GM21515 (cell line): ENCODE measurements around the gene PHF21A.

Source experiments
- ATAC-seq: cut with Tn5 transposase; IDR thresholded peaks from one replicate; pipeline ENCODE4 v1.9.1; 2021; ENCODE audit not compliant: unreplicated experiment

Gene PHF21A

GRCh38 chr11:45924036-45924915 lies 197.0 kb downstream of the PHF21A start:
- ATAC-seq: no peak

- ATAC-seq: no peak
These were observed 198.7 kb downstream of the PHF21A start, which contains the start of gene LARGE2 for GRCh38 chr11:45922425-45923082. Gene LARGE2, plus strand, starts transcription at chr11:45922656. Its CDS starts 227 bp downstream, at chr11:45922883.

GRCh38 chr11:45921561-45922424 lies 199.5 kb downstream of the PHF21A start:
- ATAC-seq: no peak

- ATAC-seq: no peak
These were observed 200.4 kb downstream of the PHF21A start for GRCh38 chr11:45920531-45921477.

GRCh38 chr11:45919806-45920530 lies 201.3 kb downstream of the PHF21A start:
- ATAC-seq: no peak

GRCh38 chr11:45918962-45919675 lies 202.1 kb downstream of the PHF21A start:
- no peak for ATAC-seq

GRCh38 chr11:45918331-45918941 lies 202.8 kb downstream of the PHF21A start:
- ATAC-seq: peak; percentile 38

GRCh38 chr11:45917623-45918330 lies 203.5 kb downstream of the PHF21A start, which contains the start of gene PEX16:
Gene PEX16, minus strand, starts transcription at chr11:45917877. Its CDS starts 66 bp downstream, at chr11:45917811.
- peak; percentile 91 for ATAC-seq

GRCh38 chr11:45917286-45917622 lies 204.0 kb downstream of the PHF21A start:
- no peak for ATAC-seq

- ATAC-seq: no peak
These were observed 205.8 kb downstream of the PHF21A start for GRCh38 chr11:45915446-45915845.

GRCh38 chr11:45913942-45914635 lies 207.2 kb downstream of the PHF21A start:
- no peak for ATAC-seq

GRCh38 chr11:45913514-45913913 lies 207.7 kb downstream of the PHF21A start:
- ATAC-seq: no peak

- ATAC-seq: no peak
These were observed 210.6 kb downstream of the PHF21A start for GRCh38 chr11:45910623-45911022.

- no peak for ATAC-seq
These were observed 211.4 kb downstream of the PHF21A start for GRCh38 chr11:45909594-45910475.

- ATAC-seq: no peak
These were observed 213.3 kb downstream of the PHF21A start for GRCh38 chr11:45907911-45908370.
